NCI-H1436 treated with DMSO at 0.1 percent for 48 hours (cell line): ENCODE data around the gene OTOF.

Experiments
- DNase-seq: peaks from one replicate; lab custom pipeline; 2025; lab: John Stamatoyannopoulos, UW

The OTOF gene

GRCh38 chr2:26500406-26500805, 22.5 kb upstream of the OTOF start:
- DNase-seq: no peak

- no peak for DNase-seq
Measured at GRCh38 chr2:26495705-26496297, 17.9 kb upstream of the OTOF start.

- DNase-seq: no peak
Measured at GRCh38 chr2:26494891-26495290, 17.0 kb upstream of the OTOF start.

GRCh38 chr2:26494199-26494598, 16.3 kb upstream of the OTOF start:
- DNase-seq: no peak

- no peak for DNase-seq
Measured at GRCh38 chr2:26493566-26493965, 15.6 kb upstream of the OTOF start.

GRCh38 chr2:26492749-26493515, 15.0 kb upstream of the OTOF start:
- DNase-seq: no peak

- no peak for DNase-seq
Measured at GRCh38 chr2:26491563-26492167, 13.7 kb upstream of the OTOF start.

GRCh38 chr2:26489213-26489850, 11.4 kb upstream of the OTOF start:
- DNase-seq: no peak

- no peak for DNase-seq
Measured at GRCh38 chr2:26488463-26489212, 10.7 kb upstream of the OTOF start.

GRCh38 chr2:26487192-26487591, 9.3 kb upstream of the OTOF start:
- DNase-seq: no peak

- DNase-seq: no peak
Measured at GRCh38 chr2:26486789-26487188, 8.9 kb upstream of the OTOF start.

- no peak for DNase-seq
Measured at GRCh38 chr2:26485725-26486418, 7.9 kb upstream of the OTOF start.

GRCh38 chr2:26485099-26485498, 7.2 kb upstream of the OTOF start:
- DNase-seq: no peak

- DNase-seq: no peak
Measured at GRCh38 chr2:26484579-26484978, 6.7 kb upstream of the OTOF start.

- no peak for DNase-seq
Measured at GRCh38 chr2:26483957-26484565, 6.1 kb upstream of the OTOF start.

GRCh38 chr2:26483516-26483915, 5.6 kb upstream of the OTOF start:
- no peak for DNase-seq

- no peak for DNase-seq
Measured at GRCh38 chr2:26483027-26483326, 5.1 kb upstream of the OTOF start.

GRCh38 chr2:26482211-26483026, 4.5 kb upstream of the OTOF start:
- DNase-seq: no peak

GRCh38 chr2:26481706-26482105, 3.8 kb upstream of the OTOF start:
- no peak for DNase-seq
